Measurements from ENCODE around the gene CCSER1. TPM values are rescaled to one million over a fixed set of nuclear protein-coding genes. Genes with fewer than 3 reads are reported as not detected.
"Not testable (repeated sequence)": the region's sequence is repeated elsewhere in the genome, so short reads cannot be mapped to it uniquely, and the experiment has no call there.

The CCSER1 gene
- total RNA-seq, 1 donor from 2014 or later: 15.7 TPM

- no peak for DNase-seq (ENCODE audit: low spot score)
- intact Hi-C loops (cut with DNase I): loop anchor here (2.0 to 5.0 kb wide), 2 partner anchors 59 to 119 kb away; partner anchors contain the start of gene CCSER1
Measured at GRCh38 chr4:90245837-90246236, 118.6 kb downstream of the CCSER1 start.

- no peak for DNase-seq (ENCODE audit: low spot score)
- intact Hi-C loops (cut with DNase I): loop anchor here (5.0 kb wide), 1 partner anchor 120 kb away; the partner anchor contains the start of gene CCSER1
Measured at GRCh38 chr4:90246816-90247215, 119.6 kb downstream of the CCSER1 start.

- intact Hi-C loops (cut with DNase I): no loop called here
- DNase-seq (ENCODE audit: low spot score): no peak
Measured at GRCh38 chr4:90254357-90254756, 127.2 kb downstream of the CCSER1 start.

- no peak for DNase-seq (ENCODE audit: low spot score)
Measured at GRCh38 chr4:90274175-90274574, 147.0 kb downstream of the CCSER1 start.

GRCh38 chr4:90280954-90281353 is 153.8 kb downstream of the CCSER1 start:
- intact Hi-C loops (cut with DNase I): no loop called here
- no peak for DNase-seq (ENCODE audit: low spot score)

More at GRCh38 chr4:90274175-90274574, 147.0 kb downstream of the CCSER1 start:
- intact Hi-C loops (cut with DNase I): no loop called here

- intact Hi-C loops (cut with DNase I): no loop called here
- no peak for DNase-seq (ENCODE audit: low spot score)
Measured at GRCh38 chr4:90281541-90282355, 154.6 kb downstream of the CCSER1 start.

GRCh38 chr4:90290345-90290744 is 163.2 kb downstream of the CCSER1 start:
- no peak for DNase-seq (ENCODE audit: low spot score)

GRCh38 chr4:90292438-90292837 is 165.2 kb downstream of the CCSER1 start:
- intact Hi-C loops (cut with DNase I): loop anchor here (5.0 kb wide), 1 partner anchor 270 kb away; no protein-coding TSS in a partner anchor

More at GRCh38 chr4:90290345-90290744, 163.2 kb downstream of the CCSER1 start:
- intact Hi-C loops (cut with DNase I): loop anchor here (5.0 kb wide), 1 partner anchor 268 kb away; no protein-coding TSS in a partner anchor

GRCh38 chr4:90293320-90293719 is 166.1 kb downstream of the CCSER1 start:
- intact Hi-C loops (cut with DNase I): loop anchor here (5.0 kb wide), 1 partner anchor 271 kb away; no protein-coding TSS in a partner anchor
- no peak for DNase-seq (ENCODE audit: low spot score)

More at GRCh38 chr4:90292438-90292837, 165.2 kb downstream of the CCSER1 start:
- DNase-seq (ENCODE audit: low spot score): no peak

- intact Hi-C loops (cut with DNase I): no loop called here
- no peak for DNase-seq (ENCODE audit: low spot score)
Measured at GRCh38 chr4:90299373-90299772, 172.2 kb downstream of the CCSER1 start.

- intact Hi-C loops (cut with DNase I): no loop called here
- no peak for DNase-seq (ENCODE audit: low spot score)
Measured at GRCh38 chr4:90306810-90307209, 179.6 kb downstream of the CCSER1 start.

GRCh38 chr4:90317140-90317539 is 189.9 kb downstream of the CCSER1 start:
- DNase-seq (ENCODE audit: low spot score); intact Hi-C loops (cut with DNase I): not testable (repeated sequence)

GRCh38 chr4:90317785-90318184 is 190.6 kb downstream of the CCSER1 start:
- DNase-seq (ENCODE audit: low spot score): no peak
- intact Hi-C loops (cut with DNase I): no loop called here

GRCh38 chr4:90318193-90318592 is 191.0 kb downstream of the CCSER1 start:
- intact Hi-C loops (cut with DNase I): no loop called here
- no peak for DNase-seq (ENCODE audit: low spot score)

- DNase-seq (ENCODE audit: low spot score): peak; percentile 74
- intact Hi-C loops (cut with DNase I): no loop called here
Measured at GRCh38 chr4:90328558-90328957, 201.4 kb downstream of the CCSER1 start.

- intact Hi-C loops (cut with DNase I): no loop called here
- no peak for DNase-seq (ENCODE audit: low spot score)
Measured at GRCh38 chr4:90330546-90330945, 203.4 kb downstream of the CCSER1 start.

- intact Hi-C loops (cut with DNase I): no loop called here
- DNase-seq (ENCODE audit: low spot score): no peak
Measured at GRCh38 chr4:90345549-90346215, 218.5 kb downstream of the CCSER1 start.

- intact Hi-C loops (cut with DNase I): no loop called here
- no peak for DNase-seq (ENCODE audit: low spot score)
Measured at GRCh38 chr4:90349636-90350035, 222.4 kb downstream of the CCSER1 start.

- intact Hi-C loops (cut with DNase I): no loop called here
- no peak for DNase-seq (ENCODE audit: low spot score)
Measured at GRCh38 chr4:90357117-90357710, 230.0 kb downstream of the CCSER1 start.

- no peak for DNase-seq (ENCODE audit: low spot score)
- intact Hi-C loops (cut with DNase I): no loop called here
Measured at GRCh38 chr4:90375081-90375480, 247.9 kb downstream of the CCSER1 start.

Measured in cardiac septum (tissue), 1 donor.